DND-41 (cell line): Measurements from ENCODE around the gene CHCHD3.
"Not testable (repeated sequence)": the region's sequence is repeated elsewhere in the genome, so short reads cannot be mapped to it uniquely, and the experiment has no call there.

Experiments used
- ATAC-seq: fragments of 200-7000 bp; cut with Tn5 transposase; 3 replicates; pipeline ENCODE4 v1.9.1; 2021; ENCODE audit warnings: low read depth; ENCODE audit not compliant: insufficient read depth
- DNase-seq: peaks from one replicate; pipeline ENCODE4 v3.0.0-alpha.2; 2020
- H2AFZ ChIP-seq: 2 replicates; pipeline ENCODE4 v1.6.0; 2012; ENCODE audit warnings: low read depth, low read length
- H3K27ac ChIP-seq: 2 replicates; pipeline ENCODE4 v1.5.1; 2012; ENCODE audit warnings: low read length, inconsistent platforms
- H3K27me3 ChIP-seq: fragments of 200-600 bp; sonication (generic); 2 replicates; pipeline ENCODE4 v1.6.0; 2012; ENCODE audit warnings: low read length, mild to moderate bottlenecking, inconsistent platforms; ENCODE audit not compliant: insufficient read depth, poor library complexity
- H3K36me3 ChIP-seq: 2 replicates; pipeline ENCODE4 v1.5.1; 2012; ENCODE audit warnings: low read length, inconsistent platforms; ENCODE audit not compliant: insufficient read depth
- H3K4me1 ChIP-seq: 2 replicates; pipeline ENCODE4 v1.5.1; 2012; ENCODE audit warnings: mild to moderate bottlenecking, low read length; ENCODE audit not compliant: insufficient read depth
- H3K4me2 ChIP-seq: 2 replicates; pipeline ENCODE4 v1.6.0; 2012; ENCODE audit warnings: mild to moderate bottlenecking, moderate library complexity, low read length, inconsistent platforms; ENCODE audit not compliant: insufficient read depth
- H3K4me3 ChIP-seq, 2 experiments: fragments of 200-600 bp in 1 of 2; shearing (Covaris generic) in 1 of 2; 2 replicates each; pipeline ENCODE4 v1.5.1; 2012 to 2016; ENCODE audit warnings: inconsistent platforms in 2 of 2, low read length in 2 of 2, mild to moderate bottlenecking in 2 of 2, low read depth in 1 of 2, moderate library complexity in 1 of 2
- H3K79me2 ChIP-seq: 2 replicates; pipeline ENCODE4 v1.6.0; 2012; ENCODE audit warnings: low read length, inconsistent platforms; ENCODE audit not compliant: insufficient read depth
- H3K9ac ChIP-seq: 2 replicates; pipeline ENCODE4 v1.6.0; 2012; ENCODE audit warnings: low read depth, mild to moderate bottlenecking, inconsistent platforms, low read length, moderate library complexity
- H3K9me3 ChIP-seq: 2 replicates; pipeline ENCODE4 v1.5.1; 2012; ENCODE audit warnings: low read length, moderate library complexity, mild to moderate bottlenecking, inconsistent platforms; ENCODE audit not compliant: insufficient read depth, severe bottlenecking
- H4K20me1 ChIP-seq: 2 replicates; pipeline ENCODE4 v1.6.0; 2012; ENCODE audit warnings: low read length; ENCODE audit not compliant: insufficient read depth
- CTCF ChIP-seq: IDR thresholded peaks from 2 replicates; pipeline ENCODE4 v1.5.1; 2012; ENCODE audit warnings: borderline replicate concordance, low read length, moderate library complexity, mild to moderate bottlenecking; ENCODE audit not compliant: poor library complexity, severe bottlenecking; ENCODE audit errors: extremely low read depth
- EZH2 ChIP-seq: IDR thresholded peaks from 3 replicates; pipeline ENCODE4 v1.6.1; 2012; ENCODE audit warnings: borderline replicate concordance, low read depth, mild to moderate bottlenecking, moderate library complexity, low read length, inconsistent platforms; ENCODE audit not compliant: severe bottlenecking

The CHCHD3 gene

GRCh38 chr7:132934017-132934416 is 147.9 kb downstream of the CHCHD3 start:
- 0 out of 2 replicates have a peak, but pooled peaks cover 5% of the 10 kb centered on the region for H4K20me1 ChIP-seq
- no peak for ATAC-seq
- no peaks in the 10 kb centered on the region; the same call in 1 of the 2 replicates for H3K36me3 ChIP-seq
- H3K4me1 ChIP-seq: no peaks in the 10 kb centered on the region
- H3K27me3 ChIP-seq: no peaks in the 10 kb centered on the region
- H3K79me2 ChIP-seq: no peaks in the 10 kb centered on the region
- TF ChIP-seq EZH2 (no peak), CTCF (no peak)
- no peak for DNase-seq
- H2AFZ ChIP-seq: no peak overlapping the region
- H3K9me3 ChIP-seq: no peaks in the 10 kb centered on the region
- no peak overlapping the region for H3K9ac ChIP-seq
- H3K4me3 ChIP-seq: no peak overlapping the region
- H3K27ac ChIP-seq: no peak overlapping the region
- H3K4me2 ChIP-seq: no peak overlapping the region

- TF ChIP-seq CTCF: no peak
- no peak for TF ChIP-seq EZH2
- DNase-seq: no peak
- H3K4me3 ChIP-seq: no peak overlapping the region
- no peaks in the 10 kb centered on the region for H3K79me2 ChIP-seq
- no peak overlapping the region for H3K4me2 ChIP-seq
- H3K9me3 ChIP-seq: no peaks in the 10 kb centered on the region
- no peak overlapping the region for H3K27ac ChIP-seq
- H4K20me1 ChIP-seq: 0 out of 2 replicates have a peak, but pooled peaks cover 2% of the 10 kb centered on the region
- no peaks in the 10 kb centered on the region for H3K36me3 ChIP-seq
- no peak for ATAC-seq
- no peak overlapping the region for H3K9ac ChIP-seq
- H3K4me1 ChIP-seq: no peaks in the 10 kb centered on the region
- H2AFZ ChIP-seq: no peak overlapping the region
- no peaks in the 10 kb centered on the region for H3K27me3 ChIP-seq
Observed at GRCh38 chr7:132933072-132933458, 148.8 kb downstream of the CHCHD3 start.

- H3K9me3 ChIP-seq: no peaks in the 10 kb centered on the region
- H3K27ac ChIP-seq: no peak overlapping the region
- no peak overlapping the region for H3K9ac ChIP-seq
- TF ChIP-seq CTCF (no peak), EZH2 (no peak)
- no peak for DNase-seq
- H3K4me1 ChIP-seq: no peaks in the 10 kb centered on the region
- no peaks in the 10 kb centered on the region for H3K27me3 ChIP-seq
- H3K4me3 ChIP-seq: no peak overlapping the region
- no peaks in the 10 kb centered on the region for H3K36me3 ChIP-seq
- no peaks in the 10 kb centered on the region for H3K79me2 ChIP-seq
- H4K20me1 ChIP-seq: 0 out of 2 replicates have a peak, but pooled peaks cover 2% of the 10 kb centered on the region
- no peak for ATAC-seq
- no peak overlapping the region for H2AFZ ChIP-seq
- no peak overlapping the region for H3K4me2 ChIP-seq
Observed at GRCh38 chr7:132932296-132933071, 149.4 kb downstream of the CHCHD3 start.

GRCh38 chr7:132930881-132931280 is 151.0 kb downstream of the CHCHD3 start:
- TF ChIP-seq EZH2 (no peak), CTCF (peak; percentile 28)
- Histone ChIP-seq H3K9ac (no peak overlapping the region), H3K9me3 (no peaks in the 10 kb centered on the region), H3K4me2 (no peak overlapping the region), H3K4me1 (no peaks in the 10 kb centered on the region), H3K4me3 (no peak overlapping the region), H3K27ac (no peak overlapping the region), H3K79me2 (no peaks in the 10 kb centered on the region; the same call in 1 of the 2 replicates), H3K36me3 (no peaks in the 10 kb centered on the region), H3K27me3 (no peaks in the 10 kb centered on the region), H4K20me1 (0 out of 2 replicates have a peak, but pooled peaks cover 2% of the 10 kb centered on the region), H2AFZ (no peak overlapping the region)
- ATAC-seq: no peak
- DNase-seq: no peak

GRCh38 chr7:132929944-132930343 is 151.9 kb downstream of the CHCHD3 start:
- H3K79me2 ChIP-seq, H3K4me2 ChIP-seq, H3K9me3 ChIP-seq, H2AFZ ChIP-seq, H3K4me1 ChIP-seq, H3K36me3 ChIP-seq, H3K27ac ChIP-seq, ATAC-seq, H4K20me1 ChIP-seq, DNase-seq, H3K27me3 ChIP-seq, H3K9ac ChIP-seq, H3K4me3 ChIP-seq: not testable (repeated sequence)
